Amniotic epithelial cell (primary cell): ENCODE data around the gene ARID5B.
A peak's percentile ranks its signal among the peaks of the same experiment; 100 is the strongest.

Source experiments
- DNase-seq: peaks from one replicate; pipeline ENCODE4 v3.0.0-alpha.2; 2010; ENCODE audit warnings: low read depth

ARID5B gene

GRCh38 chr10:61991166-61991565, 89.7 kb downstream of the ARID5B start:
- DNase-seq, result no peak

- peak; percentile 53 for DNase-seq
Measured at GRCh38 chr10:61992059-61992460, 90.6 kb downstream of the ARID5B start.

GRCh38 chr10:61992671-61993668, 91.5 kb downstream of the ARID5B start:
- DNase-seq, result peak; percentile 98

GRCh38 chr10:61993711-61994401, 92.4 kb downstream of the ARID5B start:
- no peak for DNase-seq

GRCh38 chr10:61994405-61995219, 93.1 kb downstream of the ARID5B start:
- no peak for DNase-seq

- no peak for DNase-seq
Measured at GRCh38 chr10:61995220-61995503, 93.7 kb downstream of the ARID5B start.

GRCh38 chr10:61998937-61999336, 97.4 kb downstream of the ARID5B start:
- DNase-seq, result no peak

- no peak for DNase-seq
Measured at GRCh38 chr10:62000037-62000603, 98.6 kb downstream of the ARID5B start.

GRCh38 chr10:62000726-62001125, 99.2 kb downstream of the ARID5B start:
- no peak for DNase-seq

- no peak for DNase-seq
Measured at GRCh38 chr10:62001898-62002297, 100.4 kb downstream of the ARID5B start.

- DNase-seq, result no peak
Measured at GRCh38 chr10:62002753-62003152, 101.3 kb downstream of the ARID5B start.

- DNase-seq, result no peak
Measured at GRCh38 chr10:62004042-62004441, 102.5 kb downstream of the ARID5B start.

- peak; percentile 57 for DNase-seq
Measured at GRCh38 chr10:62005281-62005680, 103.8 kb downstream of the ARID5B start.

- DNase-seq, result no peak
Measured at GRCh38 chr10:62005687-62006086, 104.2 kb downstream of the ARID5B start.

- no peak for DNase-seq
Measured at GRCh38 chr10:62007145-62007544, 105.6 kb downstream of the ARID5B start.

GRCh38 chr10:62008196-62008595, 106.7 kb downstream of the ARID5B start:
- no peak for DNase-seq

- no peak for DNase-seq
Measured at GRCh38 chr10:62008946-62009345, 107.4 kb downstream of the ARID5B start.

GRCh38 chr10:62010366-62010765, 108.9 kb downstream of the ARID5B start:
- DNase-seq, result peak; percentile 56

GRCh38 chr10:62011558-62011957, 110.1 kb downstream of the ARID5B start:
- DNase-seq, result no peak

- no peak for DNase-seq
Measured at GRCh38 chr10:62012318-62012717, 110.8 kb downstream of the ARID5B start.

- no peak for DNase-seq
Measured at GRCh38 chr10:62014510-62014909, 113.0 kb downstream of the ARID5B start.

- DNase-seq, result peak; percentile 74
Measured at GRCh38 chr10:62015994-62016393, 114.5 kb downstream of the ARID5B start.
